Omental fat pad (tissue), 4 donors: Measurements from ENCODE around the gene KDM4C. TPM values are rescaled to one million over a fixed set of nuclear protein-coding genes. Genes with fewer than 3 reads are reported as not detected.
"Not testable (repeated sequence)": the region's sequence is repeated elsewhere in the genome, so short reads cannot be mapped to it uniquely, and the experiment has no call there.

ENCODE experiments used
- ATAC-seq: fragments of 150-250 bp; one replicate; pipeline ENCODE4 v1.9.1; 2016; ENCODE audit warnings: mild to moderate bottlenecking, moderate library complexity; ENCODE audit not compliant: low FRiP score
- DNase-seq: peaks from one replicate; pipeline ENCODE4 v3.0.0-alpha.2; 2019; ENCODE audit warnings: low spot score
- total RNA-seq, 4 donors: library from RNA; depleted of rRNA; stranded (reverse); fragments of >200 nt; gene quantifications; one replicate each; pipeline ENCODE4 v1.1.0, GENCODE V29; 2016
- TF ChIP-seq, protein P1 (sequence below), 3 donors: fragments of 450-650 bp; IDR thresholded peaks; one replicate each; pipeline ENCODE4 v1.5.1; 2016 to 2017; ENCODE audit warnings: antibody characterized with exemption in 3 of 3, mild to moderate bottlenecking in 3 of 3, moderate library complexity in 2 of 3

KDM4C gene
- total RNA-seq, 4 donors from 2014 or later: 24.9 to 37.0 (median 32.0) TPM

- ATAC-seq (no peak), DNase-seq (no peak)
- TF ChIP-seq, protein P1, sequence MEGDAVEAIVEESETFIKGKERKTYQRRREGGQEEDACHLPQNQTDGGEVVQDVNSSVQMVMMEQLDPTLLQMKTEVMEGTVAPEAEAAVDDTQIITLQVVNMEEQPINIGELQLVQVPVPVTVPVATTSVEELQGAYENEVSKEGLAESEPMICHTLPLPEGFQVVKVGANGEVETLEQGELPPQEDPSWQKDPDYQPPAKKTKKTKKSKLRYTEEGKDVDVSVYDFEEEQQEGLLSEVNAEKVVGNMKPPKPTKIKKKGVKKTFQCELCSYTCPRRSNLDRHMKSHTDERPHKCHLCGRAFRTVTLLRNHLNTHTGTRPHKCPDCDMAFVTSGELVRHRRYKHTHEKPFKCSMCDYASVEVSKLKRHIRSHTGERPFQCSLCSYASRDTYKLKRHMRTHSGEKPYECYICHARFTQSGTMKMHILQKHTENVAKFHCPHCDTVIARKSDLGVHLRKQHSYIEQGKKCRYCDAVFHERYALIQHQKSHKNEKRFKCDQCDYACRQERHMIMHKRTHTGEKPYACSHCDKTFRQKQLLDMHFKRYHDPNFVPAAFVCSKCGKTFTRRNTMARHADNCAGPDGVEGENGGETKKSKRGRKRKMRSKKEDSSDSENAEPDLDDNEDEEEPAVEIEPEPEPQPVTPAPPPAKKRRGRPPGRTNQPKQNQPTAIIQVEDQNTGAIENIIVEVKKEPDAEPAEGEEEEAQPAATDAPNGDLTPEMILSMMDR (IDR thresholded peaks at IDR 0.05): no peak
Measured at GRCh38 chr9:6946583-6947166, 188.9 kb downstream of the KDM4C start.

- not testable (repeated sequence) for DNase-seq
Measured at GRCh38 chr9:6948921-6949320, 191.1 kb downstream of the KDM4C start.

GRCh38 chr9:6955251-6955921, 197.6 kb downstream of the KDM4C start:
- TF ChIP-seq, protein P1 (IDR thresholded peaks at IDR 0.05): no peak
- no peak for DNase-seq
- ATAC-seq: no peak

More at GRCh38 chr9:6948921-6949320, 191.1 kb downstream of the KDM4C start:
- not testable (repeated sequence) for ATAC-seq

GRCh38 chr9:6956879-6957278, 199.1 kb downstream of the KDM4C start:
- TF ChIP-seq, protein P1 (IDR thresholded peaks at IDR 0.05): no peak
- ATAC-seq (no peak), DNase-seq (no peak)

GRCh38 chr9:6959270-6960000, 201.7 kb downstream of the KDM4C start:
- no peak for ATAC-seq
- TF ChIP-seq, protein P1 (IDR thresholded peaks at IDR 0.05): no peak
- no peak for DNase-seq

- DNase-seq (no peak), ATAC-seq (no peak)
- TF ChIP-seq, protein P1 (IDR thresholded peaks at IDR 0.05): no peak
Measured at GRCh38 chr9:6960777-6961176, 203.0 kb downstream of the KDM4C start.

DNA sequence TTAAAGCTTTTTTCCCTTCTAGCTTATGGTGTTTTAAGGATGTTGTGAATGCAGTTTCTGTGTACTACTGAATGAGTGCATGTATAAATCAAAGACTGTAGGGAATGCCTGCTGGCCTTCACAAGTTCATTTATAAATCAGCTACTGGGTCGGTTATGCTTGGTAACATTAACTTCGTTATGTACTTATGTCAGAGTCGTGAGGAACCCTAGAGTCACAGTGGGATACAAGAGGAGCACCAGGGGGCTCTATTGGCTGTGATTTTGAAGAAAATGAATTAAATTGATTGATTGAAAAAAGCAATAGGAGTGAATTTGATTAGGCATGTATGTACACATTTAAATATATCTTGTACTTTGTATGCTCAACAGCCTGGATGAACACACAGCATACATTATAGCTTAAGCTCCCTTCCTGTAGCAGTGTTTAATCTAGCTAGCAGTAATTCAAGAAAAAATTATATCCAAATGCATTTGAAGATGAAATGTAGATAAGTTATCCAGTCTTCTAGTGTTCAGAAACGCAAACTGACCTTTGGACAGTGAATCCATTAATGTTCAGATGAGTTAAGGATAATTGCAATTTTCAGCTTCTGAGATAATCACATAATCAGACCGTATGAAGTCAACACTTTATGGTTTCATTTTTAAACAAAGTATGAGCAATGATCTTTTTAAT, 204.2 kb downstream of the KDM4C start:
- DNase-seq (no peak), ATAC-seq (no peak)
- TF ChIP-seq, protein P1 (IDR thresholded peaks at IDR 0.05): no peak
